GM10248 (cell line): ENCODE data around the gene MRC2.

Experiments used
- CTCF ChIA-PET: fragments of 300-600 bp; sonication (Branson Sonifier 250); formaldehyde crosslinking; extraction: SDS; loops from one replicate; lab custom pipeline; 2021; ENCODE audit warnings: antibody characterized with exemption; lab: Yijun Ruan, JAX
- POLR2A ChIA-PET: fragments of 350-650 bp; sonication (Branson Sonifier 250); formaldehyde crosslinking; extraction: SDS; loops from one replicate; lab custom pipeline; 2020; ENCODE audit warnings: antibody characterized with exemption; lab: Yijun Ruan, JAX
- DNase-seq: peaks from one replicate; pipeline ENCODE4 v3.0.0; 2012; ENCODE audit errors: extremely low spot score
- TF ChIP-seq, protein P1 (sequence below): IDR thresholded peaks from 2 replicates; pipeline ENCODE4 v1.5.1; 2012; ENCODE audit warnings: mild to moderate bottlenecking, low read depth; ENCODE audit errors: extremely low read depth, missing control alignments, control extremely low read depth

MRC2 gene

DNA sequence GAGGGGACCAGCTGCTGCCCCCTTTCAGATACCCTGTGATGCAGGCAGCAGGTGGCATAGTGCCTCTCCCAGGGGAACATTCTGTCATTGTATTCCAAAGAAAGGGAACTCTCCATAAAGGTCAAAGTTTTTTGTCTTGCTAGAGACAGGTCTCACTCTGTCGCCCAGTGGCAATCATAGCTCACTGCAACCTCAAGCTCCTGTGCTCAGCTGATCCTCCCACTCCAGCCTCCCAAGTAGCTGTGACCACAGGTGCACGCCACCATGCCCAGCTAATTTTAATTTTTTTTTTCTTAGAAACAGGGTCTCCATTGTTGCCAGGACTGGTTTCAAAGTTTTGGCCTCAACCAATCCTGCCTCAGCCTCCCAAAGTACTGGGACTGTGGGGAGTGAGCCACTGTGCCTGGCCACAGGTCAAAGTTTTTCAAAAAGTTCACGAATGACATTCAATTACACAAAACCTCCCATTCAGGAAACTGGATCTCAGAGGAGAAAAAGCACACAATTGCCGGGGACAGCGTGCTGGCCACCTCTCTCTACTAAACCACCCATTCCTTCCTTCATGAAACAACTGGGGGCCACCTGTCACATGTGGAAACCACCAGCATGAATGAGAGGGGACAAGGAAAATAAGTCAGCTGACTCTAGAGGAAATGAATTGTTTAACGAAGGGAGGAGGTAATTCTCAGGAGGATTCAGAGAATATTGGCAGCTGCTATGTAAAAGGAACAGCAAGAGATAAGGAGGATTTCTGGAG, 100.6 kb downstream of the MRC2 start:
- no peak for DNase-seq
- TF ChIP-seq, protein P1, sequence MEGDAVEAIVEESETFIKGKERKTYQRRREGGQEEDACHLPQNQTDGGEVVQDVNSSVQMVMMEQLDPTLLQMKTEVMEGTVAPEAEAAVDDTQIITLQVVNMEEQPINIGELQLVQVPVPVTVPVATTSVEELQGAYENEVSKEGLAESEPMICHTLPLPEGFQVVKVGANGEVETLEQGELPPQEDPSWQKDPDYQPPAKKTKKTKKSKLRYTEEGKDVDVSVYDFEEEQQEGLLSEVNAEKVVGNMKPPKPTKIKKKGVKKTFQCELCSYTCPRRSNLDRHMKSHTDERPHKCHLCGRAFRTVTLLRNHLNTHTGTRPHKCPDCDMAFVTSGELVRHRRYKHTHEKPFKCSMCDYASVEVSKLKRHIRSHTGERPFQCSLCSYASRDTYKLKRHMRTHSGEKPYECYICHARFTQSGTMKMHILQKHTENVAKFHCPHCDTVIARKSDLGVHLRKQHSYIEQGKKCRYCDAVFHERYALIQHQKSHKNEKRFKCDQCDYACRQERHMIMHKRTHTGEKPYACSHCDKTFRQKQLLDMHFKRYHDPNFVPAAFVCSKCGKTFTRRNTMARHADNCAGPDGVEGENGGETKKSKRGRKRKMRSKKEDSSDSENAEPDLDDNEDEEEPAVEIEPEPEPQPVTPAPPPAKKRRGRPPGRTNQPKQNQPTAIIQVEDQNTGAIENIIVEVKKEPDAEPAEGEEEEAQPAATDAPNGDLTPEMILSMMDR = peak; percentile 6
- ChIA-PET CTCF (no interaction called here), POLR2A (no interaction called here)

DNA sequence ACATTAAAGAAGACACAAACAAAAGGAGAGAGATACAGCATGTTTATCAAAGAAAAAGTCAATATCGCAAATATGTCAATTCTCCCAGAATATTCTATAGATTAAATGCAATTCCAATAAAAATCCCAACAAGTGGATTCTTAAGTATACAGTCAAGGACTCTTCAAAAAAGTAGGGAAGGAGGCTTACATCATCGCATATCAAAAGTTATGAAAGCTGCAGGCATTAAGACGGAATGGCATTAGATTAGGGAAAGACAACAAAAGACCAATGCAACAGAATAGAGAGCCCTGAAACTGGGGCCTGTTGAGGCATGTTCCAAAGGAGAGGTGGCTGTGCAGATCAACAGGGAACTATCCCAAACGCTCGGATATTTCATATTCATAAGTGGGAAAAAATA, 104.7 kb downstream of the MRC2 start:
- POLR2A ChIA-PET = no interaction called here

DNA sequence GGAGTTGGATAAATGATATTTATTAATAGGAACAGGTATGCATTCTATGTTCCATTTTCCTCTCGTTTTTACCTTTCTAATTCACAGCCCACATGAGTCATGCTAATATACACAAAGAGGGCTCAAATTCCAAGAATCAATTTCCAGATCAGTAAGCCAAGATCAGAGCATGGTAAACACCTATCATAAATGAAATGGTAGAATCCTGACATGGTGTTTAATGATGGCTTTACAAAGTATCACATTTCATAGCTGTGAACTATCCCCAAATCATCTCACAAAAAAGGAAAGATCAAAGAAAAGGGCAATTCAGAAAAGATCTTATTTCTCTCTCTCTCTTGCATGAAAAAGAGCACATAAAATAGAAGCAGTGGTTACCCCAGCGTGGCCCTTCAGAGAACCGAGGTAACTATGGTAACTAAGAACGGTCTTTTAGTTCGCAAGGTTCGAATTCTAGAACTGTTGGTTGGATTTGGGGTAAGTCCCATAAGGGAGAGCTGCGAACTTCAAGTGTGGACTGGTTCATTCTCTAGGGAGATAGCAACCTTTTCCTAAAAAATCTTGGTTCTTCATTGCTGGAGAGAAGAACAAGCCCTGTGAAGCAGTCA, 107.7 kb downstream of the MRC2 start:
- ChIA-PET CTCF (interaction anchor here (1.0 kb wide), 1 partner anchor 21 kb away, joined by 3 read pairs; no protein-coding TSS in a partner anchor), POLR2A (no interaction called here)
- TF ChIP-seq, protein P1 = no peak
- DNase-seq = no peak

More for the DNA sequence above, 104.7 kb downstream of the MRC2 start:
- no peak for DNase-seq
- TF ChIP-seq, protein P1 = no peak
- CTCF ChIA-PET = no interaction called here

DNA sequence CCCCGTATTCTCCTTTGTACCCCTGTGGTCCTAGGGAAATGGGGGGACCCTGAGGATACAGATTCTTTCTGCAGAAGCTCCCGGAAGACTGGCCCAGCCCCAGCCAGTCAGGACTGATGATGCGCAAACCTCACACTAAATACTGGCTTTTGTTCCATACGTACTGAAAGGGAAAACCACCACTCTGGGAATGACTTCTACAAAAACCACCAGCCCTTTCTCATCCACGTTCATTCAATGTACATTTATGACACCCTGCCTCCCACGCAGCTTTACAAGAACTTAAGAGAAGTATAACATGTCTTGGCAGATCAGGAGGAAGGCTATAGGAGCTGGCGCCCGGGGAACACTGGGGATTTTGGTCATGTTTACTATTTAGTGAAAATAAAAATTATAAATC, 110.0 kb downstream of the MRC2 start:
- TF ChIP-seq, protein P1 = no peak
- no peak for DNase-seq
- ChIA-PET CTCF (no interaction called here), POLR2A (no interaction called here)

DNA sequence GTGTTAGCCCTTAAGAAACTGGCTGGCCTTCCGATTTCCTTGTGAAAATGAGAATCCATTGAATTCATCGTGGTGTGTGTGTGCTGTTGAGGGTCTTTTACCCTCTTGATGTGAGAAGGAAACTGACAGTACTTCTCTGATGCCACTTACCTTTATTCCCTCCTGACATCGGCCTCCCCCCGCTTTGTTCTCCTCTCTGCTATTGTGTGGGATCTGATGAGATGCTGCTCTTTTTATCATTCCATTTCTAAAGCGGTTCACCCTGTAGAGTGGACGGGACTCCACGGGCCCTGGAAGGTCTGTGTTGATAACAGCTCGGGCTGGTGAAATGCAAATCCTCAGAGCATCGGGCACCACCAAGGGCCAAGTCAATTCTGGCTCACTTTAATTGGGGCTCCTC, 110.8 kb downstream of the MRC2 start:
- ChIA-PET CTCF (interaction anchor here (0.7 kb wide), 1 partner anchor 9 kb away, joined by 3 read pairs; no protein-coding TSS in a partner anchor), POLR2A (no interaction called here)
- TF ChIP-seq, protein P1 = no peak
- DNase-seq = no peak

DNA sequence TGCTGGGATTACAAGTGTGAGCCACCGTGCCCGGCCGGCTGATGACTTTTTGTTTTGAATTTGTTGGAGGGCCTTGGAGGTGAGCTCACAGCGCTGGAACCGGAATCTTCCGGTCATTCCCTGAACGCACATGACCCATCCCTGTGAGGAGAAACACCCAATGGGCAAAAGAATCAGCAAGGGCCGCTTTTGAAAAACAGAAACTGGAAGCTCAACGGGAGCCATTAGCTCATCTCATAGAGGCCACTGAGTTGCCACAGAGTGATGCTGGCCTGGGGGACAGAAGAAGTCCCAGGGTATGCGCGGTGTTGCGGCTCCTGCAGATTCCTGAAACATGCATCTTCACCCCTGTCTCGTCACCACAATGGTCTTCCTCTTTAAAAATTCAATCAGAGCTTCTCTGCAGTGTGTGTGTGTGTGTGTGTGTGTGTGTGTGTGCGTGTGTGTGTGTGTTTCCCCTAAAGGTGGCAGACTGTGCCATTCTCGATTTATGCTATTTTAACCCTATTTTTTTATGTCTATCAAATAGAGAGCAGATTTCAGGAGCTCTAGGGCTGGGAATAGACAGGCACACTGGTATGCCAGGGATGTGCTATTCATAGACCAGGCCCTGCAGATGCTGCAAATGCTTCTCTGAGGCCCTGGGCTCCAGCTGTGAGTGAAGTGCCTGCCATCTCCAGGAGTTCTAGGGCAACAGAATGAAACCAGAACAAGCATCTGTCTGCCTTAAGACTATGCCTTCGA, 112.3 kb downstream of the MRC2 start:
- no peak for DNase-seq
- ChIA-PET CTCF (interaction anchor here (1.0 kb wide), 1 partner anchor 12 kb away, joined by 3 read pairs; no protein-coding TSS in a partner anchor), POLR2A (interaction anchor here (0.7 kb wide), 1 partner anchor 866 kb away, joined by 5 read pairs; no protein-coding TSS in a partner anchor)
- TF ChIP-seq, protein P1 = no peak
